ENCODE measurements around the gene SYS1.
A peak's percentile ranks its signal among the peaks of the same experiment; 100 is the strongest.
"Not testable (repeated sequence)": the region's sequence is repeated elsewhere in the genome, so short reads cannot be mapped to it uniquely, and the experiment has no call there.

The SYS1 gene

GRCh38 chr20:45345104-45345936 lies 17.6 kb upstream of the SYS1 start:
- H3K27me3 ChIP-seq (ENCODE audit: control insufficient read depth in 1 of 2, insufficient read depth in 2 of 2, low read length in 2 of 2) = no peaks in the 10 kb centered on the region
- H3K4me1 ChIP-seq (ENCODE audit: control insufficient read depth in 1 of 2, insufficient read depth in 2 of 2, low read length in 2 of 2) = peaks cover 60 to 67% of the 10 kb centered on the region in 2 donors
- H3K4me3 ChIP-seq (ENCODE audit: low read depth in 1 of 2, low read length in 2 of 2) = peak overlapping the region; percentile 70 to 92
- H3K36me3 ChIP-seq (ENCODE audit: control insufficient read depth in 1 of 2, insufficient read depth in 2 of 2, low read length in 2 of 2) = no peaks in the 10 kb centered on the region
- peak overlapping the region; percentile 91 for H3K27ac ChIP-seq (ENCODE audit: low read depth, low read length)
- H3K9ac ChIP-seq (ENCODE audit: low read depth in 1 of 2, low read length in 2 of 2) = peak overlapping the region; percentile 90 to 96
- no peaks in the 10 kb centered on the region for H3K9me3 ChIP-seq (ENCODE audit: control insufficient read depth in 1 of 2, low read length in 2 of 2)

DNA sequence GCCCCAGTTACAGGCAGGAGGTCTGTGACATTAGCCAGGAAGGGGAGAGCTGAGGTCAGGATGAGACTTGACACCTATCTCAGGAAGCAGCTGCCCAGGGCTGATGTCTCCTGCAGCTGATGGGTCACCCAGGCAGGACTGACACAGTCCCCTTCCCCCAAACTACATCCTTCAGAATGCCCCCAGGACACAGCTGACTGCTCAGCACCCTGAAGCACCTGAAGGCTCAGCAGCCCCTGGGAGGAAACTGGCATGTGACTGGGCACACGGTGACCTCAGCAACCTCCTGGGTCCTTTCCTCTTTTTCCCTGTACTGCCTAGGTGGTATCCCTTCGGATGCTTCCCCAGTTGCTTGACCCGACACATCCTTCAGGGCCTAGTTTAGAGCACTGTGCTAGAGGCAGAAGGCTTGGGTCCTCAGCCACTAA lies 16.7 kb upstream of the SYS1 start:
- Histone ChIP-seq H3K36me3 (ENCODE audit: control insufficient read depth in 1 of 2, insufficient read depth in 2 of 2, low read length in 2 of 2) (no peaks in the 10 kb centered on the region), H3K27me3 (ENCODE audit: control insufficient read depth in 1 of 2, insufficient read depth in 2 of 2, low read length in 2 of 2) (no peaks in the 10 kb centered on the region), H3K4me3 (ENCODE audit: low read depth in 1 of 2, low read length in 2 of 2) (peak overlapping the region; percentile 70 to 92), H3K9ac (ENCODE audit: low read depth in 1 of 2, low read length in 2 of 2) (peak overlapping the region; percentile 90 to 96), H3K9me3 (ENCODE audit: control insufficient read depth in 1 of 2, low read length in 2 of 2) (no peaks in the 10 kb centered on the region), H3K4me1 (ENCODE audit: control insufficient read depth in 1 of 2, insufficient read depth in 2 of 2, low read length in 2 of 2) (peaks cover 50 to 58% of the 10 kb centered on the region in 2 donors), H3K27ac (ENCODE audit: low read depth, low read length) (peak overlapping the region; percentile 91)

- Histone ChIP-seq H3K36me3 (ENCODE audit: control insufficient read depth in 1 of 2, insufficient read depth in 2 of 2, low read length in 2 of 2) (no peaks in the 10 kb centered on the region), H3K9ac (ENCODE audit: low read depth in 1 of 2, low read length in 2 of 2) (peak overlapping the region; percentile 90 to 96), H3K4me3 (ENCODE audit: low read depth in 1 of 2, low read length in 2 of 2) (peak overlapping the region; percentile 70 to 92), H3K27me3 (ENCODE audit: control insufficient read depth in 1 of 2, insufficient read depth in 2 of 2, low read length in 2 of 2) (no peaks in the 10 kb centered on the region), H3K27ac (ENCODE audit: low read depth, low read length) (peak overlapping the region; percentile 91), H3K4me1 (ENCODE audit: control insufficient read depth in 1 of 2, insufficient read depth in 2 of 2, low read length in 2 of 2) (peaks cover 45 to 52% of the 10 kb centered on the region in 2 donors), H3K9me3 (ENCODE audit: control insufficient read depth in 1 of 2, low read length in 2 of 2) (no peaks in the 10 kb centered on the region)
These were observed 16.1 kb upstream of the SYS1 start for GRCh38 chr20:45346851-45347250.

GRCh38 chr20:45347297-45347935 lies 15.5 kb upstream of the SYS1 start:
- Histone ChIP-seq H3K4me1 (ENCODE audit: control insufficient read depth in 1 of 2, insufficient read depth in 2 of 2, low read length in 2 of 2) (peaks cover 41 to 46% of the 10 kb centered on the region in 2 donors), H3K9ac (ENCODE audit: low read depth in 1 of 2, low read length in 2 of 2) (peak overlapping the region; percentile 90 to 96), H3K27me3 (ENCODE audit: control insufficient read depth in 1 of 2, insufficient read depth in 2 of 2, low read length in 2 of 2) (no peaks in the 10 kb centered on the region), H3K27ac (ENCODE audit: low read depth, low read length) (peak overlapping the region; percentile 91), H3K4me3 (ENCODE audit: low read depth in 1 of 2, low read length in 2 of 2) (peak overlapping the region; percentile 70 to 92), H3K36me3 (ENCODE audit: control insufficient read depth in 1 of 2, insufficient read depth in 2 of 2, low read length in 2 of 2) (no peaks in the 10 kb centered on the region), H3K9me3 (ENCODE audit: control insufficient read depth in 1 of 2, low read length in 2 of 2) (no peaks in the 10 kb centered on the region)

DNA sequence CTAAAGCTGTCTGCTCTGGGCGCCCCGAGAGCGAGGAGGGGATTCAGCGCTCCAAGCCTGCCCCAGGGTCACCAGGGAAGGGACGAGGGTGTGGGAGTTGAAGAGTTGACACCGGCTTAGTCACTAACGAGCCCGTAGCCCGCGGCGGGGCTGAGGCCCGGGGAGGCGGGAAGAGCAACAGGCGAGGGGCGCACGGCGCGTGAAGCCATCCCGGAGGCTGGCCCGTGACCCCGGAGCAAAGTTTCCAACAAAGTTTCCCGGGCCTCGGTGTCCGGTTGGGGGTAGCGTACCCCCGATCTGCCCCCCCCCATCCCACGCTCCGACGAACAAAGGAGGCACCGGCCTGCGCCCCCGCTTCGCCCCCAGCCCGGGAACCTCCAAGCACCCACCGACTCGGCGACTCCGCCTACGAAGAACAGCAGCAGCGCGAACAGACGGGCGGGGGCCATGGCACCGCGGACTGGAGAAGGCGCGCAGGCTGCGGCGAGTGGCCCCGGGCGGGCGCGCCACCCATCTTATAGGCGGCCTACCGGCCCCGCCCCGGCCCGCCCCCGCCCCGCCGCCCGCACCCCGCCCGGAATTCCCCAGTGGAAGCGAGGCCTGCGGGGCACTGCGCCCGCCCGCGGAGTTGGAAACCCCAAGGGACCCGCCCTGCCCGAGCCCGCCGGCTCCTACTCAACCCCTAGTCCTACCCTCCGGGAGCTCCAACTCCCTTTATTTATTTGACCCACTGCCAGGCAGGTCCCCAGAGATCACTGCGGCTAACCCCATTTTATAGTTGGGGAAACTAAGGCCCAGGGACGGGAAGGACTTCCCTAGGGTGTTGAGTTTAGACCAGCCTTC lies 14.8 kb upstream of the SYS1 start, which contains the start of gene SDC4:
TSS of gene SDC4 (minus strand) at position 489 of the 843 bp plus-strand sequence. CDS start at position 449, 40 bp downstream.
- H3K27ac ChIP-seq (ENCODE audit: low read depth, low read length) = peak within 1 kb of the TSS; percentile 91
- H3K4me1 ChIP-seq (ENCODE audit: control insufficient read depth in 1 of 2, insufficient read depth in 2 of 2, low read length in 2 of 2) = peaks cover 34 to 44% of the 10 kb centered on the region in 2 donors
- H3K9ac ChIP-seq (ENCODE audit: low read depth in 1 of 2, low read length in 2 of 2) = peak within 1 kb of the TSS; percentile 90 to 96
- H3K27me3 ChIP-seq (ENCODE audit: control insufficient read depth in 1 of 2, insufficient read depth in 2 of 2, low read length in 2 of 2) = no peaks in the 10 kb centered on the region
- H3K36me3 ChIP-seq (ENCODE audit: control insufficient read depth in 1 of 2, insufficient read depth in 2 of 2, low read length in 2 of 2) = no peaks in the 10 kb centered on the region
- peak within 1 kb of the TSS; percentile 70 to 92 for H3K4me3 ChIP-seq (ENCODE audit: low read depth in 1 of 2, low read length in 2 of 2)
- no peaks in the 10 kb centered on the region for H3K9me3 ChIP-seq (ENCODE audit: control insufficient read depth in 1 of 2, low read length in 2 of 2)

DNA sequence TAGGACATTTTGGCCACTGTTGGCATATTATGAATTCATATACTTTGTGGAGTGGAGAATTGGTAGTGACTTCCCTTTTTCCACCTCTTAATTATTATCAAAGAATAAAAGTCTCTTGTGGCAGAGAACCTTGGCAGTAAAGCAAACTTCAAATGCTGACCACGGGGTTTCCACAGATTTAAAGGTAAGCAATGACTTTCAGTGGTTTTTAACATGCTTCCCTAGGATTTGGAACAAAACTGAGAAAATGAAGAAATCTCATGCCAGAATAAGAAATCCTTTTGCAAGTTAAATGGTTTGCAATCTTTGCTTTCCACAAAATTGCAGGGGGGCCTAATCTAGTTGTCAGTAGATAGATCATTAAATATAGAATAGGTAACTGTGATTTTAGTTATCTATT lies 12.7 kb upstream of the SYS1 start:
- no peaks in the 10 kb centered on the region for H3K9me3 ChIP-seq (ENCODE audit: control insufficient read depth in 1 of 2, low read length in 2 of 2)
- no peak overlapping the region for H3K27ac ChIP-seq (ENCODE audit: low read depth, low read length)
- H3K4me1 ChIP-seq (ENCODE audit: control insufficient read depth in 1 of 2, insufficient read depth in 2 of 2, low read length in 2 of 2) = peaks cover 17 to 23% of the 10 kb centered on the region in 2 donors
- no peak overlapping the region for H3K4me3 ChIP-seq (ENCODE audit: low read depth in 1 of 2, low read length in 2 of 2)
- no peaks in the 10 kb centered on the region for H3K36me3 ChIP-seq (ENCODE audit: control insufficient read depth in 1 of 2, insufficient read depth in 2 of 2, low read length in 2 of 2)
- no peak overlapping the region for H3K9ac ChIP-seq (ENCODE audit: low read depth in 1 of 2, low read length in 2 of 2)
- H3K27me3 ChIP-seq (ENCODE audit: control insufficient read depth in 1 of 2, insufficient read depth in 2 of 2, low read length in 2 of 2) = no peaks in the 10 kb centered on the region

- peaks cover 14 to 17% of the 10 kb centered on the region in 2 donors for H3K4me1 ChIP-seq (ENCODE audit: control insufficient read depth in 1 of 2, insufficient read depth in 2 of 2, low read length in 2 of 2)
- H3K27me3 ChIP-seq (ENCODE audit: control insufficient read depth in 1 of 2, insufficient read depth in 2 of 2, low read length in 2 of 2); H3K36me3 ChIP-seq (ENCODE audit: control insufficient read depth in 1 of 2, insufficient read depth in 2 of 2, low read length in 2 of 2); H3K27ac ChIP-seq (ENCODE audit: low read depth, low read length); H3K9ac ChIP-seq (ENCODE audit: low read depth in 1 of 2, low read length in 2 of 2); H3K9me3 ChIP-seq (ENCODE audit: control insufficient read depth in 1 of 2, low read length in 2 of 2); H3K4me3 ChIP-seq (ENCODE audit: low read depth in 1 of 2, low read length in 2 of 2): not testable (repeated sequence)
These were observed 12.2 kb upstream of the SYS1 start for GRCh38 chr20:45350795-45351194.

DNA sequence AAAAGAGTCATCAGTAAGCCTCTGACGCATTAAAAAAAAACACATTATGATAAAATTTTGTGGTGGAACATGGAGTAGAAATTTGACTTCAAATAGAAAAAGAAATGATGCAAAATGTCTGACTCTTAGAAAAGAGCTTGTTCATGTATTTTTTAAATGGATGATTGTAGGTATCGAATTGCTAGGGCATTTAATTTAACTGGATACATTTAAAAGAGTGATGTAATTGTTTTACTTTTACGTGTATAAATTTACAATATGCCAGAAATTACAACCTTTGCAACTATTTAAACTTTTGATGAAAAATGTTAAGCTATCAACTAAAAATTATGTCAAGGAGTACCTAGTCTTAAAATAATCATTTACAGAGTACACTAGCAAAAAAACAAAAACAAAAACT lies 10.2 kb upstream of the SYS1 start:
- no peaks in the 10 kb centered on the region for H3K27me3 ChIP-seq (ENCODE audit: control insufficient read depth in 1 of 2, insufficient read depth in 2 of 2, low read length in 2 of 2)
- no peaks in the 10 kb centered on the region for H3K36me3 ChIP-seq (ENCODE audit: control insufficient read depth in 1 of 2, insufficient read depth in 2 of 2, low read length in 2 of 2)
- no peaks in the 10 kb centered on the region for H3K9me3 ChIP-seq (ENCODE audit: control insufficient read depth in 1 of 2, low read length in 2 of 2)
- H3K4me3 ChIP-seq (ENCODE audit: low read depth in 1 of 2, low read length in 2 of 2) = no peak overlapping the region
- no peak overlapping the region for H3K9ac ChIP-seq (ENCODE audit: low read depth in 1 of 2, low read length in 2 of 2)
- H3K4me1 ChIP-seq (ENCODE audit: control insufficient read depth in 1 of 2, insufficient read depth in 2 of 2, low read length in 2 of 2) = peaks cover 5 to 7% of the 10 kb centered on the region in 2 donors
- H3K27ac ChIP-seq (ENCODE audit: low read depth, low read length) = no peak overlapping the region

DNA sequence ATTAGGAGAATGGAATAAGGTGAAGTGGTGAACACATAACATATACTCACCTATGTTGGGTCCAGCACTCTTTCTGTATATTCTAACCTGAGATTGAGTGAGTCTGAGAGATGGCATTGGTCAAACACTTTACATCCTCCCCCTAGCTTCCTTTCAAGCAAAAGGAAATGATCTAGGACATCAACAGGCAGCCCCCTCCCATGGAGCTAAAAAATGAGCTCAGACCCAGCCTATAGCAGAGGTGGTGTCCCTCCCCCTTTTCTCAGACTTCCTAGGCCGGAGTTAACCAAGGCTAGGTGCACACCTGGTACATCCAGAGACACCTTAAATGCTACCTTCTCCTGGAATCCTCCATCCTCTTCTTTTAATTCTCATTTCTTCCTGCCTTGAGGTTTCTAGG lies 9.2 kb upstream of the SYS1 start:
- Histone ChIP-seq H3K9me3 (ENCODE audit: control insufficient read depth in 1 of 2, low read length in 2 of 2) (no peaks in the 10 kb centered on the region), H3K4me3 (ENCODE audit: low read depth in 1 of 2, low read length in 2 of 2) (no peak overlapping the region), H3K27ac (ENCODE audit: low read depth, low read length) (no peak overlapping the region)

More for the DNA sequence above, 9.2 kb upstream of the SYS1 start:
- no peak overlapping the region for H3K9ac ChIP-seq (ENCODE audit: low read depth in 1 of 2, low read length in 2 of 2)
- H3K4me1 ChIP-seq (ENCODE audit: control insufficient read depth in 1 of 2, insufficient read depth in 2 of 2, low read length in 2 of 2) = peaks cover 12 to 14% of the 10 kb centered on the region in 2 donors
- no peaks in the 10 kb centered on the region for H3K27me3 ChIP-seq (ENCODE audit: control insufficient read depth in 1 of 2, insufficient read depth in 2 of 2, low read length in 2 of 2)
- H3K36me3 ChIP-seq (ENCODE audit: control insufficient read depth in 1 of 2, insufficient read depth in 2 of 2, low read length in 2 of 2) = no peaks in the 10 kb centered on the region
